ENCODE data around the gene HPSE2. TPM values are rescaled to one million over a fixed set of nuclear protein-coding genes. Genes with fewer than 3 reads are reported as not detected.
A peak's percentile ranks its signal among the peaks of the same experiment; 100 is the strongest.

HPSE2 gene
- total and polyA plus RNA-seq, 2 of the 8 experiments (the other 6 are each of a cell fraction or from before 2014, with no cell fraction given) = 0.41 to 0.58 TPM

DNA sequence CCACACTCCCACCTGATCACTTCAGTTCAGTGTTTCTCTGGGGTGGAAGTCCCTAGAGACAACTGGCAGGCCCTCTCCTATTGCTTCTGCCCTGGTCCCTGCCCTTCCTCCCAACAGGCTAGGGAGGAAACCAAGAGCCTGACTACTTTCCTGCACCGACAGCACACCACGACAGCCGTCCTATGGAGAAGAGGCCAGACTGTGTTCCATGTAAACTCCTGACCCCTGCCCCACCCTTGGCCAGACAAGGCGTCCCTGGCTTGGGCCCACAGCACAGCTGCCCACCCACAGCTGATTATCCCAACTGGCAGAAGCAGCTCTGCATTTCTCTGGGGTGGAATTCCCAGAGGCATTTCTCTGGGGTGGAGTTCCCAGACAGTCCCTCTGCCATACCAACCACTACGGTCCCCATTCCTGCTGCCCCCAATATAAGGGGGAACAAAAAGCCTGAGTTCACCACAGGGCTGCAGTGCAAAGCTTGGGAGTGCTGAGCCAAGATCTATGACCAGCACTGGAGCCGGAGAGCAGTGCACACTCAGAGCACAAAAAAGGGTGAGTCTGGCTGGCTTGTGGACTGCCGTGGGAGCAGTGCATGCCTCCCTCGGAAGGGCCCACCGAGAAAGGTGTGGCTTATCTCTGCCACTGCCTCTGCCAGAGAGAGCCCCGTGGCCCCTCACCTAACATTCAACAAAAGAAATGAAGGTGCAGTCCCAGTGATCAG, 193.4 kb downstream of the HPSE2 start:
- 84% methylated on average over 10 of the region's 10 CpGs; no CpG with 5 or more reads in 1 of the 2 experiments for WGBS, 2 experiments (ENCODE audit: extremely low coverage in 1 of 2, insufficient coverage in 1 of 2, insufficient read length in 1 of 2, insufficient replicate concordance in 2 of 2, low coverage in 1 of 2, low lambda C conversion rate in 2 of 2, missing lambda C conversion rate in 1 of 2)
- Histone ChIP-seq H2BK5ac (ENCODE audit: low read depth, low read length) (no peak overlapping the region), H2AFZ (ENCODE audit: low read length) (no peak overlapping the region), H3K27me3 (replicated peaks in 1 of 4; ENCODE audit: control insufficient read depth in 3 of 4, extremely low read depth in 1 of 4, insufficient read depth in 3 of 4, low read length in 3 of 4) (no peaks in the 10 kb centered on the region), H3K79me1 (ENCODE audit: low read depth, low read length) (no peaks in the 10 kb centered on the region), H3K4me3 (ENCODE audit: extremely low read depth in 1 of 4, insufficient read depth in 2 of 4, low read depth in 3 of 4, low read length in 4 of 4) (no peak overlapping the region), H4K8ac (ENCODE audit: extremely low read depth, insufficient read depth, low read length) (peak overlapping the region; percentile 65; the same call in 1 of the 2 replicates), H2BK15ac (ENCODE audit: low read length) (no peak overlapping the region), H3K79me2 (ENCODE audit: control insufficient read depth in 1 of 2, insufficient read depth in 2 of 2, low read length in 2 of 2) (no peaks in the 10 kb centered on the region), H2BK20ac (ENCODE audit: low read length) (no peak overlapping the region), H3K9me3 (ENCODE audit: insufficient read depth in 2 of 2, low read depth in 1 of 2, low read length in 1 of 2) (peaks cover 0 to 14% of the 10 kb centered on the region in 2 experiments; a peak in 2 of 4 replicates), H3K18ac (ENCODE audit: extremely low read depth, low read length) (no peak overlapping the region), H3K56ac (replicated peaks; ENCODE audit: insufficient read length, low read depth, low read length) (no peak overlapping the region), H3K4ac (replicated peaks; ENCODE audit: insufficient read length, low read depth, low read length) (no peak overlapping the region), H3K9ac (replicated peaks in 1 of 4; ENCODE audit: extremely low read depth in 1 of 4, low read depth in 3 of 4, low read length in 3 of 4) (no peak overlapping the region), H3K27ac (ENCODE audit: low read depth, low read length) (no peak overlapping the region), H3K36me3 (ENCODE audit: control insufficient read depth in 2 of 4, insufficient read depth in 4 of 4, low read length in 3 of 4) (no peaks in the 10 kb centered on the region), H3K4me2 (ENCODE audit: insufficient read depth in 1 of 2, low read depth in 2 of 2, low read length in 2 of 2) (no peak overlapping the region), H2BK12ac (ENCODE audit: low read depth, low read length) (no peak overlapping the region), H2AK5ac (ENCODE audit: low read depth, low read length) (no peak overlapping the region), H4K5ac (ENCODE audit: insufficient read length, low read depth, low read length) (no peak overlapping the region), H4K20me1 (replicated peaks in 1 of 2; ENCODE audit: control insufficient read depth in 1 of 2, insufficient read depth in 2 of 2, low read length in 2 of 2) (no peaks in the 10 kb centered on the region), H3K23me2 (ENCODE audit: low read depth, low read length) (no peaks in the 10 kb centered on the region), H3K4me1 (replicated peaks in 1 of 4; ENCODE audit: control insufficient read depth in 3 of 4, insufficient read depth in 4 of 4, low read length in 3 of 4) (no peaks in the 10 kb centered on the region), H3K23ac (ENCODE audit: insufficient read length) (no peak overlapping the region), H4K91ac (replicated peaks; ENCODE audit: insufficient read length, low read length) (no peak overlapping the region), H3K14ac (ENCODE audit: insufficient read length) (no peak overlapping the region), H2BK120ac (replicated peaks; ENCODE audit: low read depth, low read length) (no peak overlapping the region)
- ChIA-PET CTCF (ENCODE audit: partially characterized antibody) (interaction anchor here (0.6 to 3.5 kb wide), 15 partner anchors 13 to 575 kb away, joined by 3 to 24 read pairs (median 5); no protein-coding TSS in a partner anchor), POLR2A (ENCODE audit: partially characterized antibody) (no interaction called here)
- FAIRE-seq = no peak
- no peak for DNase-seq (ENCODE audit: low read depth in 1 of 2, low spot score in 2 of 2)
- TF ChIP-seq SUZ12 (IDR thresholded peaks at IDR 0.05; ENCODE audit: low read length) (no peak), HDAC6 (IDR thresholded peaks at IDR 0.05; ENCODE audit: low read depth, low read length) (no peak), POU5F1 (IDR thresholded peaks at IDR 0.05; ENCODE audit: low read depth, low read length) (no peak), SIN3A (conservative IDR thresholded peaks at IDR 0.05 in 1 of 2, IDR thresholded peaks at IDR 0.05 in 1 of 2; ENCODE audit: low read depth in 1 of 2, low read length in 2 of 2) (no peak), CEBPB (IDR thresholded peaks at IDR 0.05; ENCODE audit: low read depth, low read length) (no peak), SAP30 (IDR thresholded peaks at IDR 0.05; ENCODE audit: insufficient read depth, insufficient replicate concordance, low read length) (no peak), SIRT6 (IDR thresholded peaks at IDR 0.05; ENCODE audit: low read length) (no peak), RBBP5 (IDR thresholded peaks at IDR 0.05; ENCODE audit: borderline replicate concordance, low read depth, low read length) (no peak), RFX5 (IDR thresholded peaks at IDR 0.05; ENCODE audit: borderline replicate concordance, low read depth, low read length) (no peak)

All from H1 (cell line).